Endodermal cell (in vitro differentiated cells): ENCODE measurements around the gene PIM1. TPM values are rescaled to one million over a fixed set of nuclear protein-coding genes. Genes with fewer than 3 reads are reported as not detected.

Source experiments
- DNase-seq: peaks from one replicate; pipeline ENCODE4 v3.0.0-alpha.2; 2017
- H3K27ac ChIP-seq: 2 replicates; pipeline ENCODE4 v1.5.1; 2013; ENCODE audit warnings: mild to moderate bottlenecking, low read depth, low read length, moderate library complexity
- H3K27me3 ChIP-seq: 2 replicates; pipeline ENCODE4 v1.6.1; 2013; ENCODE audit warnings: mild to moderate bottlenecking, low read length, moderate library complexity; ENCODE audit not compliant: insufficient read depth, control insufficient read depth, poor library complexity, severe bottlenecking
- H3K36me3 ChIP-seq: 2 replicates; pipeline ENCODE4 v1.7.0; 2013; ENCODE audit warnings: mild to moderate bottlenecking, low read length, moderate library complexity; ENCODE audit not compliant: control insufficient read depth, insufficient read depth
- H3K4me1 ChIP-seq: one replicate; pipeline ENCODE4 v1.7.0; 2013; ENCODE audit warnings: low read length; ENCODE audit not compliant: control insufficient read depth, insufficient read depth
- H3K4me3 ChIP-seq: 2 replicates; pipeline ENCODE4 v1.5.1; 2013; ENCODE audit warnings: mild to moderate bottlenecking, low read length, moderate library complexity
- H3K9ac ChIP-seq: 2 replicates; pipeline ENCODE4 v1.6.1; 2013; ENCODE audit warnings: mild to moderate bottlenecking, low read length, moderate library complexity; ENCODE audit not compliant: poor library complexity, severe bottlenecking; ENCODE audit errors: extremely low read depth
- H3K9me3 ChIP-seq: 2 replicates; pipeline ENCODE4 v1.6.1; 2013; ENCODE audit warnings: mild to moderate bottlenecking, low read length, moderate library complexity; ENCODE audit not compliant: control insufficient read depth
- H3K27ac Mint-ChIP-seq: 2 replicates; pipeline ENCODE4 v1.8.0; 2020; ENCODE audit warnings: mixed read lengths
- H3K27me3 Mint-ChIP-seq: 2 replicates; pipeline ENCODE4 v1.8.0; 2021; ENCODE audit warnings: mild to moderate bottlenecking, mixed read lengths; ENCODE audit not compliant: insufficient read depth
- H3K36me3 Mint-ChIP-seq: 2 replicates; pipeline ENCODE4 v1.8.0; 2020; ENCODE audit warnings: low read depth, mixed read lengths
- H3K4me1 Mint-ChIP-seq: 2 replicates; pipeline ENCODE4 v1.8.0; 2020; ENCODE audit warnings: mixed read lengths
- H3K4me3 Mint-ChIP-seq: 2 replicates; pipeline ENCODE4 v1.8.0; 2020; ENCODE audit warnings: mild to moderate bottlenecking, moderate library complexity, mixed read lengths
- H3K9me3 Mint-ChIP-seq: 2 replicates; pipeline ENCODE4 v1.8.0; 2020; ENCODE audit warnings: mild to moderate bottlenecking, mixed read lengths
- WGBS, 2 experiments: methylation state at CpG; one replicate each; pipeline versions ENCODE4 v1.1.5 to v1.1.7; 2013; ENCODE audit warnings: missing lambda C conversion rate in 2 of 2, mixed read lengths in 1 of 2; ENCODE audit not compliant: insufficient coverage in 1 of 2, insufficient read length in 1 of 2; 5-methylcytosine and 5-hydroxymethylcytosine counted together
- total RNA-seq, 2 donors: library from RNA; stranded (reverse); fragmentation: NEBNext Ultra II Directional in 1 of 2; extraction: Animal tissue kit (Norgen Biotek cat#: 25700) in 1 of 2; gene quantifications; 2 replicates in 1 of 2; 3 replicates in 1 of 2; pipeline ENCODE4 v1.2.1, GENCODE V29; 2021
- TF ChIP-seq, protein P1 (sequence below): fragments of 200-600 bp; sonication (generic); conservative IDR thresholded peaks from 2 replicates; pipeline ENCODE4 v1.5.0; 2021; ENCODE audit warnings: antibody characterized with exemption, mild to moderate bottlenecking

The PIM1 gene
- total RNA-seq, 2 donors from 2014 or later = 43.9 to 65.3 TPM

DNA sequence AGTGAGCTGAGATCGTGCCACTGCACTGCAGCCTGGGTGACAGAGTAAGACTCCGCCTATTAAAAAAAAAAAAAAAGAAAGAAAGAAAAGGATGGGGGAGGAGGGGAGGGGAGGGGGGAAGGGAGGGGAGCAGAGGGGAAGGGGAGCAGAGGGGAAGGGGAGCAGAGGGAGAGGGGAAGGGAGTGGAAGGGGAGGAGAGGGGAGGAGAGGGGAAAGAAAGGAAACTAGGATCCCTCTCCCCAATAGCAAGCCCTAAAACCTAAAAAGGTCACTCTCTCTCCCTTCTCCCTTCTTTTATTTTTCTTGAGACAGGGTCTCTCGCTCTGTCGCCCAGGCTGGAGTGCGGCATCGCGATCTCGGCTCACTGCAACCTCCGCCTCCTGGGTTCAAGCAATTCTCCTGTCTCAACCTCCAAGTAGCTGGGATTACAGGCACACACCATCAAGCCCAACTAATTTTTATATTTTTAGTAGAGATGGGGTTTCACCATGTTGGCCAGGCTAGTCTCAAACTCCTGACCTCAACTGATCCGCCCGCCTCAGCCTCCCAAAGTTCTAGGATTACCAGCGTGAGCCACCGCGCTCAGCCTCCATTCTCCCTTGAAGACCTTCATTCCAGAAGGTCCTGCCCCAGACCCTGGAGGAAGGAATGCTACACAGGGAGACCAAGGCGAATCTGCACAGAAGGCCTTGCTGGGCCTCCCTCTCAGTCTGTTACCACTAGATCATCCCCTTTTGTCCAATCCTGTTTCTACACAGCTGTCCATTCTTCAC, 45.8 kb upstream of the PIM1 start:
- Mint-ChIP-seq H3K27ac (peak overlapping the region; percentile 77), H3K36me3 (no peaks in the 10 kb centered on the region), H3K4me1 (peaks cover 44% of the 10 kb centered on the region), H3K9me3 (no peaks in the 10 kb centered on the region), H3K4me3 (no peak overlapping the region), H3K27me3 (no peaks in the 10 kb centered on the region)
- 90 to 95% methylated on average over 12 to 14 of the region's 15 CpGs for WGBS, 2 experiments
- Histone ChIP-seq H3K27ac (no peak overlapping the region), H3K4me3 (no peak overlapping the region), H3K4me1 (peaks cover 23% of the 10 kb centered on the region), H3K9me3 (peaks cover 5% of the 10 kb centered on the region), H3K27me3 (no peaks in the 10 kb centered on the region), H3K9ac (no peak overlapping the region), H3K36me3 (peaks cover 8% of the 10 kb centered on the region)
- DNase-seq = no peak
- TF ChIP-seq, protein P1, sequence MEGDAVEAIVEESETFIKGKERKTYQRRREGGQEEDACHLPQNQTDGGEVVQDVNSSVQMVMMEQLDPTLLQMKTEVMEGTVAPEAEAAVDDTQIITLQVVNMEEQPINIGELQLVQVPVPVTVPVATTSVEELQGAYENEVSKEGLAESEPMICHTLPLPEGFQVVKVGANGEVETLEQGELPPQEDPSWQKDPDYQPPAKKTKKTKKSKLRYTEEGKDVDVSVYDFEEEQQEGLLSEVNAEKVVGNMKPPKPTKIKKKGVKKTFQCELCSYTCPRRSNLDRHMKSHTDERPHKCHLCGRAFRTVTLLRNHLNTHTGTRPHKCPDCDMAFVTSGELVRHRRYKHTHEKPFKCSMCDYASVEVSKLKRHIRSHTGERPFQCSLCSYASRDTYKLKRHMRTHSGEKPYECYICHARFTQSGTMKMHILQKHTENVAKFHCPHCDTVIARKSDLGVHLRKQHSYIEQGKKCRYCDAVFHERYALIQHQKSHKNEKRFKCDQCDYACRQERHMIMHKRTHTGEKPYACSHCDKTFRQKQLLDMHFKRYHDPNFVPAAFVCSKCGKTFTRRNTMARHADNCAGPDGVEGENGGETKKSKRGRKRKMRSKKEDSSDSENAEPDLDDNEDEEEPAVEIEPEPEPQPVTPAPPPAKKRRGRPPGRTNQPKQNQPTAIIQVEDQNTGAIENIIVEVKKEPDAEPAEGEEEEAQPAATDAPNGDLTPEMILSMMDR = peak; percentile 60

DNA sequence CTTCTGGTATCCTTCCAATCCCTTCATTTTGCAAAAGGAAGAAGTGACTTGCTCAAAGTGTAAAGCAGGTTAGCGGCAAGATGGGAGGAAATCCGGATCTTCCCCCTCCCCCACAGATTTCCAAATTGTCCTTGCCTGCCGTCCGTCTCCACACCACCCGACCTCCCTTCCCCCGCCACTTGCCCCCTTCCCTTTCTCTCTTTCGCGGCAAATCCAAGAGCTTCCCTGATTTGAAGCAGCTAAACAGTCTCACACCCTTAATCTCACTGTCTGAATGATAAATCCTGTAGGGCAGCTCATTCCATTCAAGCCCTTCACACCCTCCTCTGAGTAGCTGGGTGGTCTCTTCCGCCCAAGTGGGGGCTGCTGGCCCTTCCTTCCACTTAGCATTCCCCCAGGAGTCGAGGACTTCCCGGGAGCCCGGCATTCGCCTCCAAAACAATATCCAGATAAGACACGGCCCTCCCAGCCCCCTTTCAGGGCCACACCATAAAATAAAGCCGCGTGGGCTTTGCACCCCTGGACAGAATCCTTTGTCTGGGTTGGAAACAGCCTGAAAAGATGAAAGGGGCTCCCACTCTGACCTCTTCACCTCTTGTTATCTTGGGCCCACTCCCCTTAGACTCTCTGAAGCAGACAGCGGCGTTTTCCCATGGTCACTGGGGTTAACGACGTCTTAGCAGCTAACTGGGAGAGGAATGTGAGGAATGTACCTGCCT, 44.0 kb upstream of the PIM1 start:
- peak overlapping the region; percentile 100 for H3K27ac Mint-ChIP-seq
- peak overlapping the region; percentile 59 for H3K4me3 Mint-ChIP-seq
- TF ChIP-seq, protein P1 = peak; percentile 41
- H3K36me3 Mint-ChIP-seq = no peaks in the 10 kb centered on the region
- peak; percentile 96 for DNase-seq
- Histone ChIP-seq H3K4me1 (peaks cover 23% of the 10 kb centered on the region), H3K36me3 (peaks cover 8% of the 10 kb centered on the region), H3K27me3 (no peaks in the 10 kb centered on the region), H3K9ac (peak overlapping the region; percentile 92), H3K9me3 (peaks cover 5% of the 10 kb centered on the region), H3K4me3 (peak overlapping the region; percentile 54), H3K27ac (peak overlapping the region; percentile 96)
- no peaks in the 10 kb centered on the region for H3K9me3 Mint-ChIP-seq
- 0 to 1% methylated on average over 8 to 20 of the region's 20 CpGs for WGBS, 2 experiments
- H3K27me3 Mint-ChIP-seq = no peaks in the 10 kb centered on the region
- H3K4me1 Mint-ChIP-seq = peaks cover 51% of the 10 kb centered on the region

DNA sequence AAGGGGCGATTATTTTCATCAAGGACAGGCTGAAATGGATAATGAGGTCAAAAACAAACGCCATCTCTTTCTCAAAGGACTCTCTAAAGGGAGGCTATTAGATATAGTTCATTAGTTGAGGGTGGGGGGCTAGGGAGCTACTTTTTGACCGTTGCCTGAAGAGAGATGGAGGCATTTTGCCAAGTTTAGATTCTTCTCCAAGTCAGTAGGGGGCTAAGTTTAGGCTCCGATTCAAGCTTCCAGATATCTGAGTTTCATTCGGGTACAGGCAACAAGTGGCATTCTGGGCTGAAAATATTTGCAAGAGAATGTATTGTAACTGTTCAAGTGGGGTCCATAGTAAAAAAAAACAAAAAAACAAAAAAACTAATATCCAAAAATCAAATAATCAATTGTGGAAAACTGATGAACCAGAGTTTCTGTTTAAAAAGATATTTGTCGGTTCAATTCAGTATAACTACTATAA, 43.4 kb upstream of the PIM1 start:
- H3K27ac ChIP-seq = peak overlapping the region; percentile 96
- H3K9ac ChIP-seq = peak overlapping the region; percentile 92
- Mint-ChIP-seq H3K4me3 (peak overlapping the region; percentile 59), H3K36me3 (no peaks in the 10 kb centered on the region), H3K9me3 (no peaks in the 10 kb centered on the region), H3K27me3 (no peaks in the 10 kb centered on the region), H3K27ac (peak overlapping the region; percentile 100), H3K4me1 (peaks cover 56% of the 10 kb centered on the region)
- peaks cover 26% of the 10 kb centered on the region for H3K4me1 ChIP-seq
- H3K4me3 ChIP-seq = peak overlapping the region; percentile 54
- DNase-seq = no peak
- peaks cover 8% of the 10 kb centered on the region for H3K36me3 ChIP-seq
- no peaks in the 10 kb centered on the region for H3K27me3 ChIP-seq
- WGBS, 2 experiments = 2 to 29% methylated on average over 3 to 5 of the region's 6 CpGs
- TF ChIP-seq, protein P1 = peak; percentile 51
- H3K9me3 ChIP-seq = peaks cover 5% of the 10 kb centered on the region
